HT-29 (cell line): ENCODE measurements around the gene TFEB. TPM values are rescaled to one million over a fixed set of nuclear protein-coding genes. Genes with fewer than 3 reads are reported as not detected.

Source experiments
- DNase-seq: peaks from one replicate; pipeline ENCODE4 v3.0.0-alpha.2; 2015; ENCODE audit warnings: low spot score
- total RNA-seq: library from RNA; depleted of rRNA; stranded (reverse); fragments of >200 nt; shearing (Covaris generic); gene quantifications from 2 replicates; pipeline ENCODE4 v1.2.3, GENCODE V29; 2014

The TFEB gene
- total RNA-seq, 1 experiment from 2014 or later = 24.0 TPM

DNA sequence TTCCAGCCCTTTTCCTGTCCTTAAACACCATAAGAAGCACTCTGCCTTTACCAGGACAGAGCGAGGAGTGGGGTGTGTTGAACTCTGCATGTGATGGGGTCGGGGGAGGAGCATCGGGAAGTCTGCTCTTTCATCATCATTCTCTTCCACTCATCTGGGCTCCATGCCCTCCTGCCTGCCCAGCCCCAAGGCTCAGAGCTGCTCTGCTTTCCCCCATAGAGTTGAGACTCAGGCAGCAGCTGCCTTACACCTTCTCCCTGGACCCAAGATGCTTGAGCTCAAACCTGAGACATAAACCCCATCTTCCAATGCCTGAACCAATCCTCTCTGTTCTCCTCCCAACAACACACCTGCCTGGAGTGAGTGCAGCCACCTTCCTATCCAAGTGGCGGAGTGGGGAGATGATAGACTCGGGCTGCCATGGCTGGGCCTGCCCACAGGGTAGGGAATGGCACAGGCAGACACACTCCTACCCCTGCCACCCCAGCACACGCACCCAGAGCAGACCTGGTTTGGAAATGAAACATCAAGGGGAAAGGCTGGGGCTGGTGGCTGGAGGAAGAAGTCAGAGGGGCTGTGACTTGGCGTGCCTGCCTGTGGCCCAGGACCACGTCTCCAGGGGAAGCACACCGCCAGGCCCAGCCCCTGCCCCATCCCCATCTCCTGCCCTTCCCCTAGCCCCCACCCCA, 28.4 kb downstream of the TFEB start:
- no peak for DNase-seq

DNA sequence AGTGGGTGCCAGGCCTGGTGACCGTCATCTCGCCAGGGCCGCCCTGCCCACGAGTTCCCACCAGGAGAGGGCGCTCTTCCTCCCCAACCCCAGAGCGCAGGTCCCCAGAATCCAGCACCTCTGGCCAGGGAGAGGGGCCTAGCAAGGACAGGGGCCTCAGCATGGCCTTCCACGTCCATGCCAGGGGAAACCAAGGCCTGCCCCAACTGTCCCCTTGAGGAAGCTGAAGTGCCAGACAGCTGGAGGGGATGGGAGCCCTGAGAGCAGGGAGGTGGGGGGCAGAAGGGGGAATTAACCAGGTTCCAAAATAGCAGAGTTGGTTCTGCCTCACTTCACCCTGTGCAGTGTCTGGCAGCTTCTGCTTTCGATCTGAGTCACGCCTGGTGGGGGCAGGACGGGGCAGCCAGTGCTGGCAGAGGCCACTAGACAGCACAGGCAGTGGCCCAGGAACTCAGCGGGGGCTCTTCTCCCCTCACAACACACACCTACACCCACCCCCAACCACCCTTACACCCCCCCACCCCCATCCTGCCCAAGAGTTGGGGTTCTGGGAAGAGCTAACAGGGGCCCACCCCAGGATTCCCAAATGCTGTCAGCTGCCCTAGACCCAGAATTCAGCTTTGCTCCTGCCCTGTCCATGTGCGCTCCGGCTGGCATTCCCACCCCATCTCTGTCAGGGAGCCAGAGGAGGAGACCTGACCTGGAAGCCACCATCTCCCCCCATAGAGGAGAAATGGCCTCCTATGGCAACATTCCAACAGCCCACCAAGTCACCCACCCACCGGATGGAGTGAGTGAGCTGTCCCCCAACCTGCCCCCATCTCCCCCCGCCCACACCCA, 29.2 kb downstream of the TFEB start:
- DNase-seq = peak; percentile 62

DNA sequence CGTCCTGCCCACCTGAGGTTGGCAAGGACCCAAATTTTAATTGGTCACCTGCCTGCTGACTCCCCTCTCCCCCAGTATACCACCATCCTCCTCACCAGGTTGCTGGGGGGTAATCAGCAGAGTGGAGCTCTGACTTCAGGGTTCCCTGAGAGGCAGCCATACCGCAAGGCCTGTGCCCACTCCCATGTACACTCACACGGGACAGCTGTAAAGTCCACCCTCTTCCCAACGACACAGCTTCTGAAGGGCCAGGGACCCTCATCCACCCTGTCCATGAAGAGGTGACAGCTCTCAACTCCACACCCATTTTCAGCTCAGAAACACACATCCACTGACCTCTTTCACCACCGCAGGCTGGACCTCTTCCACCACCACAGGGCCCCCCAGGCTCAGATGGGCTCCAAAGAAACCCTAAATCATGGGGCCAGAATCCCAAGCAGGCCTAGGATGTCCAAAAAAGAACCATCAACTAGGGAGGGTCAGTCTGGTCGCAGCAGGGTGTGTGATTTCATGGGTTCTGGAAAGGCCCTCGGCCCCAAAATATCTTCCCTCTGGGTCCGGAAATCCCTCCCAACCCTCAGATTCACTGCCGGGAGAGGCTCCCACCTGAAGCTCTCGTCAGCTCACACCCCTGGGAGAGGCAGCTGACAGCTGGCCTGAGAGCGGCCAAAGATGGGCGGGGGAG, 30.0 kb downstream of the TFEB start:
- DNase-seq = no peak

DNA sequence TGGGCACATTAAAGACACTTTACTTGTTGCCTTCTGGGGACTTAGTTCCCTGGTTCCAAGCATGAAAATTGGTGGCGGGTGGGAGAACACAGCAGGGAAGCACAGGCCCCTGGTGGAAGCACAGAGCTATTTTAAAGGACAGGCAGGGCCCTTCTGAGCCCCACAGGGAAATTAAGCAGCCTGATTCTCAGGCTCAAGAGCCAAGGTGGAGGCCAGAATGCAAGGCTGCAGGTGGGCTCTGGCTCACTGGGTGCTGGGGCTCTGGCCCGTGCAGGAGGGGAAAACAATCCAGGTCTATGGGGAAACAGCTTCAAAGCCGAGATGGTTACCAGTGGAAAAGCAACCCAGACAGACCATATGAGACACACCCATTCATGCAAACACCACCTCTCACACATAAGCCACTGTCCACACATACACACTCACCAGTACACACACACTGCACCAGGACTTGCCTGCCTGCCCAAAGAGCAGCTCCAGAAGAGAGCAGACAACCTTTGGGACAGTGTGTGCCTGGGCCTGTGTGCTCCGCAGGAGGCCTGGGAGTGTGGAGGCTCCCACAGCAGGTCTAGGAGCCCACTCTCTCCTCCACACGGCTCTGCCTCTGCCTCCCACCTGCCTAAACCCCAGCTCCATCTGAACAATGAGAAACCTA, 30.6 kb downstream of the TFEB start:
- DNase-seq = no peak

DNA sequence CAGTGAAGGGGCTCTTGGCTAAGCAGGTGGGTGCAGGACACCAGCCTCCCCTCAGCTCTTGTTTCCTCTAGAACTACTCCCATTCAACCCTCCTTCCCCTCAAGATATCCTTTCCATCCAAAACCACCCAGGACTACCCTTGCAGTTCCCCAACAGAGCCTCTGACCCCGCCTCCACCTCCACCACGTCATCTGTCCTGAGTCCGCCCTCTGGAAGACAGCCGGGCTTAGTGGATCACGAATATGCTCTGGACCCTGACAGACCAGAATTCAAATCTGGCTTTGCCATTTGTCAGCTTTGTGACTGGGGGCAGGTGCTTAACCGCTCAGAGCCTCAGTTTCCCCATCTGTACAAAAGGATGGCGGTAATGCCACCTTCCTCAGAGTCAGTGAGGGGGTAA, 31.4 kb downstream of the TFEB start:
- no peak for DNase-seq

DNA sequence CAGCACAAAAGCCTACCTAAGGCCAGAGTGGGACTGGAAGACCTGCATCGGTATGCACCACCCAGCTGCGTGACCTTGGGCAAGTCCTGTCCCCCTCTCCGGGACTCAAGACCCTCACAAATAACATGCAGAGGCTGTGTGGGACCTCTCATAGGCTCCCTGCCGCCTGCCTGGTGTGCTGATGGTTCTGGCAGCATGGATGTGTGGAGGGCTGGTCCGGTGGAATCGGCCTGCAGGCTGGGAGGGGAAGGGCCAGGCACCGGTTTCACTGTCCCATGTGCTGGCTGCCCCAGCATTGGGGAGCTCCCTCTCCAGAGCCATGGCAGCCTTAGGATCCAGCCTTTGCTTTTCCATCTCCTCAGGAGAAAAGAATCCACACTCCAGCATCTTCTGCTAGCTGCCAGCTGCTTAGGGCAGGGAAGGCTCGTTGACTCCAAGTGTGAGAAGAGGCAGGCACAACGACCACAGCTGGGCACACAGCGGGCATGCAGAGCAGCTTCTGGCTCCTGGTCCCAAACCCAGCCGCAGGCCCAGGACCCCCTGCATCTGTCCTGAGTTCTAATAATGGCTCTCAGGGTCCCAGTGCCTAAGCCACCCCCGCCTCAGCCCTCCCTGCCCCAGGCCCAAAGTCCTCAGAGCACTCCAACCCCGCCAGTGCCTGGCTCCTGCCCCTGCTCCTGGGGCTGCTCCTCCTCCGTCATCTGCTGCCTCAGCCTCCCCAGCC, 32.5 kb downstream of the TFEB start:
- DNase-seq = no peak

DNA sequence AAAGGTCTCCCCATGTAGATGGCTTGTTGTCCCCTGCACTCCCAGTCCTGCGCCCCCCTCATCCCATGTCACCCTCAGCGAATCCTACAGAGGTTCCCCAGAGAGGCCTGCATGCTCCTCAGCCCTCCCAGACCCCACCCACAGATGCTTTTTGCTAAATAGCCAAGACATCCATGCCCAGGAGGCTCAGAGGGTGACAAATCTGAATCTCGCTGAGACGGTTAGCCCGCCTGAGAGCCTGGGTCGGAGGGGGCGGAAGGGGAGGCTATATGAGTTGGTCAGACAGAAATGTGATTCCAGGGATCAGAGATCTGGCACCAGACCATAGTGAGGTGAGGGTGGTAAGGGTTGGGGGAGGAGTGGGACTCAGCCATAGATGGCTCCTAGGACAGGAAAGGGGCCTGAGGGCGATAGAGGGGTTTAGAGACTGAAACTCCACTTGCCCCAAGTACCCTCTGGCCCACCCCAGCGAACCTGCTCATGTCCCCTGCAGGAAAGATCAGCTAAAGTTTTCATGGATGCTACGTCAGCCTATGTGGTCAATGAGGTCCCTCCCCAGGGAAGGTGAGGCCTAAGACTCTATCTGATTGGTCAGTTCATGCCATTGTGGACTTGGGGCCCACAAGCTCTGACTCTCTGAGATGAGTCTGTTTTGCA, 33.2 kb downstream of the TFEB start:
- DNase-seq = no peak

DNA sequence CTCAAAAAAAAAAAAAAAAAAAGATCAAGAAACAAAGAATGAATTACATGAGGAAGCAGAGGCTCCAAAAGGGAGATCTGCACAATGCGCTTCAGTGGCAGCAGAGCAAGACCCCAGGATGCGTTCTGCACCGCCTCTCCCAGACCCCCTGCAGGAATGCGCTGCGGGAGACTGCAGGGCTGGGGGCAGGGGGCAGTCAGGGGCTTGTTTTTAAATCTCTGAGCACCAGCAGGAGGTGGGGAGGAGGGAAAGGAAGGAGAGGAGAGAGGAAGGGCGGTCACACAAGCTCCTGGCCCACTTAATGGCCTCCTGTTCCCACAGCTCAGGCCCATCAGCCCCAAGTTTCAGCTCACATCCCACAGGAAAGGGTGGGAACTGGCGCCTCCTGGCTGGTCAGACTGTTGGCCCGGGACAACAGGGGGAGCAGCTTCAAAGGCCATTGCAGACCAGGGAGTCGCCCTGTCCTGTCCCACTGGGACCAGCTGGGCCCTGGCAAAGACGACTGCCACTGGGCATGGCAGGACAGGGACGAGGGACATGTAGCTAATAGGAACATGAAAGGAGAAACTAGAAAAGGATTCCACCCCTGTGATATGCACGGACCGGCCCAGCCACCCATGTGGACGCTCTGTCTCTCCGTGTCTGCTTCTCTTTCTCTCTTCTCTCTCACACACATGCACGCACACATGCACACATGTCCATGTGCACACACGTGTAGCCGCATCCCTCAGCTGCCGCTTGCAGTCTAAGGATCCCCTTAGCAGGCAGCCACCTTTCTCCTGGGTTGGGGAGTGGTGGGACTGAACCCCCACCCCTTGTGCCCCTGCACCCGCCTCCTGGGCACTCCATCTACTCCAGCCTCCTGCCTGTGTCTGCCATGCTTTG, 34.7 kb downstream of the TFEB start:
- DNase-seq = no peak

DNA sequence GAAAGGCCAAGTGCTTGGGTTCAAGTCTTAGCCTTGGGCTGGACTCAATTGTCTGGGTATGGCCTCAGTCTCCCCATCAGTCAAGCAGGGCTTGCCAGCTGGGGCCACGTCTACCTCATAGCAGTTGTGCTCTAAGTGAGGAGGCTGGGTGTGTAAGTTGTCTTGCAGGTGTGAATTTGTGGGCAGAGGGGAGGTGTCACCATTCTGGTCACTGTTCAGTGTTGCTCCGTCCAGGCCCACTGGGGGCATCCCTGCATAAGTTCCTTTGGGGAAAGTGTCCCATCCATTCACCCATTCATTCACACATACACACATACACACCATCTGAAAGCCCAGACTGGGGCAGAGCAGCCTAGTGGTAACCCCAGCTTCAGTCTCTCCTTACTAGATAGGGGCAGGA, 36.3 kb downstream of the TFEB start:
- no peak for DNase-seq

DNA sequence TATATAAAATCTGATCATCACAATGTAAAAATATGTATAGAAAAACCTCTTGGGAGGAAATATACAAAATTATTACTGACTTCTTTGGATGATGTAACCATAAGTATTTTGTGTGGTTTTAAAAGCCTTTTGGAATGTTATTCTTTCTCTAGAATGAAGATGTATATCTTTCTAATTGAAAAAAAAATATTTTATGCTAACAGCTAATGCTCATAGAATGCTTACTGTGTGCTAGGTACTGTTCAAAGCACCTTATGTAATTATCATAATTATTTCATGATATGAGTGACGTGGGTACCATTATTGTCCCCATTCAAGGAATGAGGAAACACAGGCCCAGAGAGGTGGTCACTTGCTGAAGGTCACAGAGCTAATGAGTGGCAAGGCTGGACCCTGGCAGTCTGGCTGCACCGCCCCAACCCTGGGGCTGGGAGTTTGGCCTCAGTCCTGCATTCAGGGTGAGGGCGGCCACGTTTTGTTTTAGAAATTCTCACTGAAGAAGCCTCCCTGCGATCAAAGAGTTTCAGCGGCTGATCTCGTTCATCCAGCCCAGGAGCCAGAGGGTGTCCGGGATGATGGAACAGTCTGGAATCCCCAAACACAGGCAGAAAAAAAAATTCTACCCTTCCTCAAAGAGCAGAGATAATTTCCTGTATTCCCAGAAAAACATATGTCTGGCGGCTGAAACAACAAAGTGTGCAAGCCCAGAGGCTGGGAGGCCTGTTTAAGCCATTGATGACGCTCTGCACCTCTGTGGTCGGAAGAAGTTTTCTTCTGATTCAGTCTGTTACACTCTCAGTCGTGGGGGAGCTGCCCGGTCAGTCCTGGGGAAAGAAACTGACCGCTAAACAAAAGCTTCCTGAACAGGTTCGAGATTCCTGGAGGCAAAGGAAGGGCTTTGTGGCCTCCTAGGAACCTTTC, 37.3 kb downstream of the TFEB start:
- DNase-seq = no peak

DNA sequence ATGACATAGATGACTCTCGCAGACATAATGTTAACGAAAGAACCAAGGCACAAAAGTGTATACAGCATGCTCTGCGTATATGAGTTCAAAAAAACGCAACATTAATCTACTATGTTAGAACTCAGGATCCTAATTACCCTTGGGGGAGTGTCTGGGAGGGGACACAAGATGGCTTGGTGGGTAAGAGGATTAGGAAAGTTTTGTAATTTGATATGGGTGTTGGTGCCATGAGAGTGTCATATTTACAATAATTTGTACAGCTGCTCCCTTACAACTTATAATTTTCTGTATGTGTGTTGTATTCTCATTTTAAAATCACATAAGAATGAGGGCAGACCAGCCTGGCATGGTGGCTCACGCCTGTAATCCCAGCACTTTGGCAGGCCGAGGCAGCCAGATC, 38.6 kb downstream of the TFEB start:
- no peak for DNase-seq

DNA sequence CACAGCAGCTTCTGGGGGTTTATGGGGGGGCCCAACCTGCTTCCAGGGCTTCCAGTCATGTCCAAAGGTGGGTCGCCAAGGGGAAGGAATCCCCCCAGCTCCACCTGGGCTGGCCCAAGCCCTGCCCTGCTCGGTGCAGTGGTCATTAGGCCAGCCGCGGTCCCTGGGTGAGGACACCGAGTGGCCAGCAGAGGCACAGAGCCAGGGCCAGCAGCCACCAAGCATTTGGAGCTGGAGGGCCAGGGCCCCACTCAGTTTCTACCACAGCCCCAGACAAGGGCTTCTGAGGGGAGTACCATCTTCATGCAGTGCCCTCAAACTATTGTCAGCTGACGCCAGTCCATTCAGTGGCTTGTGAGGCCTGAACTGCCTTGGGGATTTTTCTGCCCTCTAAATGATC, 39.6 kb downstream of the TFEB start:
- DNase-seq = no peak

DNA sequence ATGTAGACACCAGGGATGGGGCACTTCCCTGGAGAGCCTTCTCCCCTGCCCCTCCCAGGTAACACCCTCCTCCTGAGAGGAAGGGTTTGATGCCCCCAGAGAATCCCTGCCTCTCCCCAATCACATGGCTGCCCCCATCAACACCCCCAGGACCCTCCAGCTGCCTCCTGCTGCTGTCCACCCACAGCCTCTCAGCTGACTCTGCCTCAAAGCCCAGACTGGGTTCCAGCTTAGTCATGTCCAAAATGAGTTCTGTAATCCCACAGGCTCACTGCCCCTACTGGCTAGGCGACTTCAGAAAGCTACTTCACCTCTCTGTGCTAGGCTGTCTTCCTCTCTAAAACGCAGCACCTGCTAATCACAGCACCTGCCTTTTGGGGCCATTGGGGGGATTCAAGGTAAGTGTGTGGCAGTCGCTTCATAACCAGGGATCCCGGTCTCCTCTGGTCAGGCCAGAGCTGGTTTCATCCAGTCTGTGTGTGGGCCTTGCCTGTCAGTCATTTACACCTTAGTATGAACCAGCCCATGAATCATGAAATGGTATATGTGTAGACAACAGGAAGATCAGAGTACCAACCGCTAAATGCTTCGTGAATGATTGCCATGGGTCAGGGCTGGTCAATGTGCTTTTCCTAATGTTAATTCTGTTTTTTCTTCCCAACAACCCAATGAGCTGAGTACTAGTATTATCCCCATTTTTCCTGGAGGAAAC, 40.4 kb downstream of the TFEB start:
- no peak for DNase-seq

DNA sequence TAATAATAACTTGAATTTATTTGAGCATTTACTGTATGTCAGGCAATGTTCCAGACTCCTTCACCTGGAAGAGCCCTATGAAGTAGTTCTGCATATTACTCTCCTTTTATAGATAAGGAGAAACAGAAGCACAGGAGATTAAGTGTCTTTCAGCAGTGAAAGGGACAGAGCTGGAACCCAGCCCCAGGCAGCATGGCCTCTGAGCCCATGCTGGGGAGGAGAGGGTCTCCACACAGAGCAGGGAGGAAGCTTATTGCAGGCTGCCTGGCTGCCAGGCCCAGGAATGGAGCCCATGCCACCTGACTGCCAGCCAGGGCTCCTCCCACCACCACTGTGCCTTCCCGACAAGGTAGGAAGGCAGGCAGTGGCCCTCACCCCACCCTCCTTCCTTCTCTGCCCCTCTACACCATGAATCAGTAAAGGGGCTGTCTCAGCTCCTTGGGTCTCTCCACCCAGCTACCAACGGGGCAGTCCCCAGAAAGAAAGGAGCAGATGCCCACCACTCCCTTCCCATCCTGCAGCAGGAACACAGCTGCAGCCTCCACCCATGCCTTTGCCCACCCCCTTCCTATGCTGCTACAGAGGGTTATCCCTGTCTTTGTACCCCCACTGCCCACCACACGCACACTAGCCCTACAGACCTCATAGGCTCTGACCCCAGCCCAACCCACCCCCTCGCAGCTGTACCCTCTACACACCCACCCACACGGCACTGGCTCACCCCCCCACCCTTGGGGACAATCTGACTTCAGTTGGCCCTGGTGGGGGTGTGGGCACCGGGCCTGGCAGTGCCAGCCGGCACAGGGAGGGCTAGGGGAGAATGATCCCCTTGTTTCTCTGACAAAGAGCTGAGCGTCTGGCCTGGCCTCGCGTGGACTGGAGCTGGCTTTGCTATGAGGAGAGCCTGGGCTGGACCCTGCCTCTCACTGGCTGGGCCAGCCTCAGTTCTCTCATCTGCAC, 41.8 kb downstream of the TFEB start:
- DNase-seq = no peak

DNA sequence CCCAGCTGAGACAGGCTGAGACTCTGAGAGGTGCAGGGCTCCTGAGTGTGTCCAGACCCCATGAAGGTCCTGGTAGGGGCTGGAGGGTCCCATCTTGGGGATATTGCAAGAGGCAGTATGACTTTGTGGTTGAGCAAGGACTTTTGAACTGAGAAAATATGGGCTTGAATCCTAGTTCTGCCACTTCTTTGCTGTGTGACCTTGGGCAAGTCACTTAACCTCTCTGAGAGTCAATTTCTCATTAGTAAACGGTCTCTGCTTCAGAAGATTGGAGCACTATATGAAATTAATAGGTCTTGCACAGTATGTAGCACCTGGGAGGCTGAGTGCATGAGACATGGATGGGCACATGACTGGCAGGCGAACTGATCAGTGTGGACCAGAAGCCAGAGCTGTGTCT, 42.7 kb downstream of the TFEB start:
- no peak for DNase-seq

DNA sequence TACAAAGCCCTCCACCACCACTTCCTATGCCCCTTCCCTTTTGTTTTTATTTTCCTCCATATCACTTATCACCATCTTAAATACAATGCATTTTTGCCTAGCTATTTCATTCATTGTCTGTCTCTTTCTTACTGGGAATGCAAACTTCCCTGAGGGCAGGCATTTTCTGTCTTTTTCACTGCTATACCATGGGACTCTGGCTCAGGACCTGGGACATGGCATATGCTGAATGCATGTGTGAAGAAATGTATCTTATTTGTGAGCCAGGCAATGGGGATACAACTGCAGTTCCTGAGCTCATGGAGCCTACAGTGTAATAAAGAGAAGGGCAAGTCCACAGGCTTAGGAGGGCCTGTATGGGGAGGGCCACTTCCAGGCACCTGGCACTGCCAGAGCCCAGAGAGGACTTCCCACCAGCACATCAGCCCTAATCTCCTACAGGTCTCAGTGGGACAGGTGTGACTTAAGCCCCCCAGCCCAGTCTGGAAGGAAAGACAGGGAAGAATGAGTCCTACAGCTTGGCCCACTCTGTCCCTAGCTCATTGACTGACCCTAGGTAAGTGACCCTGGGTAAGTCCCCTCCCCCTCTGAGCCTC, 43.2 kb downstream of the TFEB start:
- DNase-seq = no peak
